ENCODE data around the gene EDARADD.
A peak's percentile ranks its signal among the peaks of the same experiment; 100 is the strongest.
"Not testable (repeated sequence)": the region's sequence is repeated elsewhere in the genome, so short reads cannot be mapped to it uniquely, and the experiment has no call there.

EDARADD gene

DNA sequence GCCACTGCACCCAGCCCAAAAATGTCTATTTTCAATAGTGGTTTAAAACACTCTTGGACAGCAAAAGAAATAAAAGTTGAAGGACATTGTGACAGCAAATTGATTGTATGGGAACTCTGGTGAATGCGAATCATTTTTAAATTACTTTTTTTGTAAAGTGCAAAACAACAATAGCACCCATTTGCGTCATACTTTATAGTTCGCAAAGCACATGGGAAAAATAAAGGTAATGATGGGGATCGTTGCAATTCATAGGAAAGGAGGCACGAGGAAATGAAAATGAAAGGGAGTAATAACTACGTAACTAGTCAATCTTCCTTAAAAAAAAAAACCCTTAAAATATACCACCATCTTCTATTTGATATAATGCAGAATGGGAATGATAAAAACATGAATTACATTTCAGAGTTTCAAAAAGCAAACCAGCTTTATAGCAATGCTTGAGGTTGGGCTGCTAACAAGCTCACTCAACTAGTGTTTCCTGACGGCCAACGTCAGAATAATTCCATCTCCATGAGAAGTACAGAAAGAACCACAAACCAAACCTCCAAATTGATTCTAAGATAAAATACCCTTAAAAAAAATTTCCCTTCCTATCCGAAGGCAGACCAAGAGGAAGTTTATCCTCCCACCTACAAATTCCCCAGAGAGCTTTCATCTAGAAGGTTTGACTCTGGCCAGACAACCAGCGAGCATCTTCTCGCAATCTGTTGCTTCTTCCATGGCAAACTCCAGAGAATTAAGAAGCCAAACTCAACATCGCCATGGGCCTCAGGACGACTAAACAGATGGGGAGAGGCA is at the start of gene EDARADD:
Gene EDARADD, plus strand, starts transcription at position 606 of the 801 bp plus-strand sequence. Its CDS starts 159 bp downstream, at position 765.
- H3K36me3 Mint-ChIP-seq: no peaks in the 10 kb centered on the region
- peak within 1 kb of the TSS; percentile 83 for H3K4me3 Mint-ChIP-seq
- ATAC-seq: no peak
- H3K9me3 Mint-ChIP-seq: no peaks in the 10 kb centered on the region
- H3K4me1 Mint-ChIP-seq: peaks cover 26% of the 10 kb centered on the region
- peaks cover 74% of the 10 kb centered on the region for H3K27me3 Mint-ChIP-seq
- no peak within 1 kb of the TSS for H3K27ac Mint-ChIP-seq

- no peak overlapping the region for H3K27ac Mint-ChIP-seq
- H3K9me3 Mint-ChIP-seq: no peaks in the 10 kb centered on the region
- no peak for ATAC-seq
Observed at GRCh38 chr1:236345728-236346127, 48.4 kb upstream of the EDARADD start.

GRCh38 chr1:236348071-236348470 is 46.0 kb upstream of the EDARADD start:
- H3K27ac Mint-ChIP-seq: no peak overlapping the region
- no peaks in the 10 kb centered on the region for H3K36me3 Mint-ChIP-seq
- no peak for ATAC-seq
- peaks cover 52% of the 10 kb centered on the region for H3K27me3 Mint-ChIP-seq
- no peaks in the 10 kb centered on the region for H3K4me1 Mint-ChIP-seq
- no peak overlapping the region for H3K4me3 Mint-ChIP-seq
- H3K9me3 Mint-ChIP-seq: peaks cover 3% of the 10 kb centered on the region

More at GRCh38 chr1:236345728-236346127, 48.4 kb upstream of the EDARADD start:
- Mint-ChIP-seq H3K36me3 (no peaks in the 10 kb centered on the region), H3K4me1 (no peaks in the 10 kb centered on the region), H3K27me3 (peaks cover 40% of the 10 kb centered on the region), H3K4me3 (no peak overlapping the region)

DNA sequence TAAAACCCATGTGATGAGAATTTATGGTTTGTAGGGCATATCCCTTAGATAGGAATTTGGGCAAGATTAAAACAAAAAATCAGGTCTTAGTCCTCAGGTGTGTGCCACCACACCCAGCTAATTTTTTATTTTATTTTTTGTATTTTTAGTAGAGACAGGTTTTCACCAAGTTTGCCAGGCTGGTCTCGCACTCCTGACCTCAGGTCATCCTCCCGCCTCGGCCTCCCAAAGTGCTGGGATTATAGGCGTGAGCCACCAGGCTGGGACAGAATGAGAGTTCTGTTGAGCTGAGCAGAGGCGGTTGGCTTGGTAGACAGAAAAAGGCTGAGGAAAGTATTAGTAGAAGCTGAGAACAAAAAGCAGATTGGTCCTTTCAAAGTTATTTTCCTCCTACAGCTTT is 43.8 kb upstream of the EDARADD start:
- H3K9me3 Mint-ChIP-seq: peaks cover 3% of the 10 kb centered on the region

GRCh38 chr1:236351875-236352573 is 42.1 kb upstream of the EDARADD start:
- peaks cover 3% of the 10 kb centered on the region for H3K9me3 Mint-ChIP-seq
- no peak for ATAC-seq
- peaks cover 36% of the 10 kb centered on the region for H3K27me3 Mint-ChIP-seq
- no peak overlapping the region for H3K27ac Mint-ChIP-seq
- no peaks in the 10 kb centered on the region for H3K4me1 Mint-ChIP-seq
- no peaks in the 10 kb centered on the region for H3K36me3 Mint-ChIP-seq
- H3K4me3 Mint-ChIP-seq: no peak overlapping the region

More for the DNA sequence above, 43.8 kb upstream of the EDARADD start:
- H3K27me3 Mint-ChIP-seq: peaks cover 43% of the 10 kb centered on the region
- H3K4me3 Mint-ChIP-seq: no peak overlapping the region
- no peak for ATAC-seq
- no peaks in the 10 kb centered on the region for H3K36me3 Mint-ChIP-seq
- H3K4me1 Mint-ChIP-seq: no peaks in the 10 kb centered on the region
- no peak overlapping the region for H3K27ac Mint-ChIP-seq

DNA sequence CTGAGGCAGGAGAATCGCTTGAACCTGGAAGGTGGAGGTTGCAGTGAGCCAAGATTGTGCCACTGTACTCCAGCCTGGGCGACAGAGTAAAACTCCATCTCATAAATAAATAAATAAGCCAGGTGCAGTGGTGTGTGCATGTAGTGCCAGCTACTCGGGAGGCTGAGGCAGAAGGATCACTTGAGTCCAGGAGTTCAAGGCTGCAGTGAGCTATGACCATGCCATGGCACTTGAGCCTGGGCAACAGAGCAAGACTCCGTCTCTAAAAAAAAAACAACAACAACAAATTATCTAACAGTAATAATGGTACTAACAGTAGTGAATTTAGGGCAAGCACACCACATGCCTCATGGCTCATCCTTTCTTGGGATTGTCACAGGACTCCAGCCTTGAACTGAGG is 41.3 kb upstream of the EDARADD start:
- H3K4me1 Mint-ChIP-seq, H3K36me3 Mint-ChIP-seq, H3K4me3 Mint-ChIP-seq, ATAC-seq, H3K27ac Mint-ChIP-seq, H3K9me3 Mint-ChIP-seq: not testable (repeated sequence)
- H3K27me3 Mint-ChIP-seq: peaks cover 29% of the 10 kb centered on the region

- no peaks in the 10 kb centered on the region for H3K36me3 Mint-ChIP-seq
- no peak overlapping the region for H3K27ac Mint-ChIP-seq
- ATAC-seq: no peak
- peaks cover 27% of the 10 kb centered on the region for H3K27me3 Mint-ChIP-seq
- no peak overlapping the region for H3K4me3 Mint-ChIP-seq
- peaks cover 10% of the 10 kb centered on the region for H3K9me3 Mint-ChIP-seq
- no peaks in the 10 kb centered on the region for H3K4me1 Mint-ChIP-seq
Observed at GRCh38 chr1:236353813-236354212, 40.3 kb upstream of the EDARADD start.

GRCh38 chr1:236354330-236355147 is 39.5 kb upstream of the EDARADD start:
- peaks cover 13% of the 10 kb centered on the region for H3K9me3 Mint-ChIP-seq
- no peaks in the 10 kb centered on the region for H3K36me3 Mint-ChIP-seq
- no peak for ATAC-seq
- H3K4me1 Mint-ChIP-seq: no peaks in the 10 kb centered on the region
- H3K27ac Mint-ChIP-seq: no peak overlapping the region
- no peak overlapping the region for H3K4me3 Mint-ChIP-seq
- H3K27me3 Mint-ChIP-seq: peaks cover 20% of the 10 kb centered on the region

GRCh38 chr1:236356141-236356540 is 37.9 kb upstream of the EDARADD start:
- H3K4me3 Mint-ChIP-seq: no peak overlapping the region
- H3K27ac Mint-ChIP-seq: no peak overlapping the region
- peaks cover 18% of the 10 kb centered on the region for H3K9me3 Mint-ChIP-seq
- no peaks in the 10 kb centered on the region for H3K4me1 Mint-ChIP-seq
- no peaks in the 10 kb centered on the region for H3K36me3 Mint-ChIP-seq
- no peak for ATAC-seq
- peaks cover 10% of the 10 kb centered on the region for H3K27me3 Mint-ChIP-seq

DNA sequence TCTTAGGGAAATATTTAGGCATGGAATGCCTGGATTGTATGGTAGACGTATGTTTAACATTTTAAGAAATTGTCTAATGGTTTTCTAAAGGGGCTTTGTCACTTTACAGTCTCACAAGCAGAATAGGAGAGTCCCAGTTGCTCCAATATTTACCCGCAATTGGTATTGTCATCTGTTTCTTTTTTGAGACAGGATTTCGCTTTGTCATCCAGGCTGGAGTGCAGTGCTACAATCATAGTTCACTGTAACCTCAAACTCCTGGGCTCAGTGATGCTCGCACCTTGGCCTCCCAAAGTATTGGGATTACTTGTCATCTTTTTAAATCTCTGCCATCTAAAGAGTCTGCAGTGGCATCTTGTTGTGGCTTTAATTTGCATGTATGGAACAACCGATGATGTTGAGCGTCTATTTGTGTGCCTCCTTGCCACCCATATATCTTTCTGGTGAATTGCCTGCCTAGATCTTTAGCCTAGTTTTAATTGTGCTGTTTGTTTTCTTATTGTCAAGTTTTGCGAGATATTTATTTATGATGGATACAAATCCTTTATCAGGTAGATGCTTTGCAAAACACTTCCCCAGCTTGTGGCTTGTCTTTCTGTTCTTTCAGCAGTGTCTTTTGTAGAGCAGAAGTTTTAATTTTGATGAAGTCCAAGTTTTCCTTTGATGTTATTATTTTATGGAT is 32.0 kb upstream of the EDARADD start:
- Mint-ChIP-seq H3K4me3 (no peak overlapping the region), H3K36me3 (no peaks in the 10 kb centered on the region), H3K9me3 (peaks cover 15% of the 10 kb centered on the region), H3K4me1 (no peaks in the 10 kb centered on the region), H3K27ac (no peak overlapping the region), H3K27me3 (no peaks in the 10 kb centered on the region)
- no peak for ATAC-seq

DNA sequence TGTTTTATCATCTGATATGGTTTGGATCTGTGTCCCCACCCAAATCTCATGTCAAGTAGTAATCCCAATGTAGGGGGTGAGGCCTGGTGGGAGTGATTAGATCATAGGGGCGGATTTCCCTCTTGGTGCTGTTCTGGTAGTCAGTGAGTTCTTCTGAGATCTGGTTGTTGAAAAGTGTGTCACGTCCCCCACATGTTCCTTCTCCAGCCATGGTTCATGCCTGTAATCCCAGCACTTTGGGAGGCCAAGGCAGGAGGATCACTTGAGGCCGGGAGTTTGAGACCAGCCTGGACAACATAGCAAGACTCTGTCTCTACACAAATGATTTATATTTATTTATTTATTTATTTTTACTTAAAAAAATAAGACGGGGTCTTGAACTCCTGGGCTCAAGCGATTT is 30.8 kb upstream of the EDARADD start:
- peaks cover 14% of the 10 kb centered on the region for H3K9me3 Mint-ChIP-seq
- H3K4me3 Mint-ChIP-seq: no peak overlapping the region
- H3K27ac Mint-ChIP-seq: no peak overlapping the region
- no peak for ATAC-seq
- no peaks in the 10 kb centered on the region for H3K4me1 Mint-ChIP-seq
- no peaks in the 10 kb centered on the region for H3K27me3 Mint-ChIP-seq
- H3K36me3 Mint-ChIP-seq: no peaks in the 10 kb centered on the region

DNA sequence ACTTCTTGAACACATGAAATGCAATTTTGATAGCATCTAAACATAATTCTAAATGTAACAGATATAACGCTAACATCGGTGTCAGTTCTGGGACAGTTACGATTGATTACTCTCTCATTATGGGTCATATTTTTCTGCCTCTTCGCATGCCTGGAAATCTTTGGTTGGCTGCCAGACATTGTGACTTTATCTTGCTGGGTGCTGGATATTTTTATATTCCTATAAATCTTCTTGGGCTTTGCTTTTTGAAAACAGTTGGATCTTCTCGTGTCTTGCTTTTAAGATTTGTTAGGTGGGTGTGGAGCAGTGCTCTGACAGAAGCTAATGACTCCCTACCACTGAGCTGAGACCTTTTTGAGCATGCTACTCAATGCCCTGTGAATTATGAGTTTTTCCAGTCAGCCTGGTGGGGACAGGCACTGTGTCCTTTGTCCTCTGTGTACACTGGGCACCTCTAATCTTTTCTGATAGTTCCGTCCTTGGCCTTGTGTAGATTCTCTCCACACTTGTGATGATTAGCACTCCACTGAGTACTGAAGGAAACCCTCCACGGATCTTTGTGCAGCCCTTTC is 28.0 kb upstream of the EDARADD start:
- no peaks in the 10 kb centered on the region for H3K4me1 Mint-ChIP-seq
- H3K36me3 Mint-ChIP-seq: no peaks in the 10 kb centered on the region
- H3K9me3 Mint-ChIP-seq: no peaks in the 10 kb centered on the region
- no peak overlapping the region for H3K4me3 Mint-ChIP-seq
- no peak overlapping the region for H3K27ac Mint-ChIP-seq
- ATAC-seq: no peak
- H3K27me3 Mint-ChIP-seq: no peaks in the 10 kb centered on the region

DNA sequence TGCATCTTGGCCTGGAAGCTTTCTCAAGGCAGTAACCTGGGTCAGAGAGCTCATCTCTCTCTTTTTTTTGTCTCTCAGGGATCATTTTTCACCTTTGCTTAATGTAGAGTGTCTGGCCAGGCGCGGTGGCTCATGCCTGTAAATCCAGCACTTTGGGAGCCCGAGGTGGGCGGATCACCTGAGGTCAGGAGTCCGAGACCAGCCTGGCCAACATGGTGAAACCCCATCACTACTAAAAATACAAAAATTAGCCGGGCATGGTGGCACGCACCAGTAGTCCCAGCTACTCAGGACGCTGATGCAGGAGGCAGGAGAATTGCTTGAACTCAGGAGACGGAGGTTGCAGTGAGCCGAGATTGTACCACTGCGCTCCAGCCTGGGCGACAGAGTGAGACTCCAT is 27.4 kb upstream of the EDARADD start:
- ATAC-seq, H3K9me3 Mint-ChIP-seq, H3K4me3 Mint-ChIP-seq, H3K36me3 Mint-ChIP-seq, H3K4me1 Mint-ChIP-seq, H3K27ac Mint-ChIP-seq, H3K27me3 Mint-ChIP-seq: not testable (repeated sequence)

- Mint-ChIP-seq H3K27ac (no peak overlapping the region), H3K4me1 (no peaks in the 10 kb centered on the region), H3K27me3 (peaks cover 24% of the 10 kb centered on the region), H3K9me3 (no peaks in the 10 kb centered on the region), H3K4me3 (no peak overlapping the region), H3K36me3 (no peaks in the 10 kb centered on the region)
- ATAC-seq: no peak
Observed at GRCh38 chr1:236370420-236370819, 23.7 kb upstream of the EDARADD start.
